ENCODE measurements around the gene ATP5F1C.

GRCh38 chr10:7776777-7777176 is 11.2 kb upstream of the ATP5F1C start:
- TF ChIP-seq TAF1 (IDR thresholded peaks at IDR 0.05; ENCODE audit: low read depth) = no peak
- no peak for TF ChIP-seq USF1 (IDR thresholded peaks at IDR 0.05)
- TF ChIP-seq NFIC (IDR thresholded peaks at IDR 0.05) = no peak
- TF ChIP-seq CEBPB (IDR thresholded peaks at IDR 0.05) = no peak
- no peak for TF ChIP-seq TEAD4 (IDR thresholded peaks at IDR 0.05)
- TF ChIP-seq CREB1 (IDR thresholded peaks at IDR 0.05; ENCODE audit: low read depth) = no peak
- no peak for TF ChIP-seq RAD21 (IDR thresholded peaks at IDR 0.05; ENCODE audit: low read depth)
- TF ChIP-seq YY1 (IDR thresholded peaks at IDR 0.05; ENCODE audit: low read depth) = no peak
- no peak for TF ChIP-seq ZBTB7A (IDR thresholded peaks at IDR 0.05; ENCODE audit: low read depth)
- TF ChIP-seq FOXM1 (IDR thresholded peaks at IDR 0.05; ENCODE audit: borderline replicate concordance, low read depth) = no peak
- TF ChIP-seq REST (IDR thresholded peaks at IDR 0.05; ENCODE audit: low read depth) = no peak
- no peak for TF ChIP-seq EGR1 (IDR thresholded peaks at IDR 0.05)
- no peak for TF ChIP-seq MAX (IDR thresholded peaks at IDR 0.05)
- no peak for TF ChIP-seq EP300 (IDR thresholded peaks at IDR 0.05; ENCODE audit: borderline replicate concordance)
